GM10266 (cell line): ENCODE data around the gene KLRG1.

ENCODE experiments used
- DNase-seq: peaks from one replicate; pipeline ENCODE4 v3.0.0; 2012; ENCODE audit errors: extremely low spot score
- TF ChIP-seq, protein P1 (sequence below): IDR thresholded peaks from 2 replicates; pipeline ENCODE4 v1.5.1; 2012; ENCODE audit warnings: mild to moderate bottlenecking, low read depth; ENCODE audit not compliant: control insufficient read depth, insufficient read depth; ENCODE audit errors: missing control alignments

The KLRG1 gene

DNA sequence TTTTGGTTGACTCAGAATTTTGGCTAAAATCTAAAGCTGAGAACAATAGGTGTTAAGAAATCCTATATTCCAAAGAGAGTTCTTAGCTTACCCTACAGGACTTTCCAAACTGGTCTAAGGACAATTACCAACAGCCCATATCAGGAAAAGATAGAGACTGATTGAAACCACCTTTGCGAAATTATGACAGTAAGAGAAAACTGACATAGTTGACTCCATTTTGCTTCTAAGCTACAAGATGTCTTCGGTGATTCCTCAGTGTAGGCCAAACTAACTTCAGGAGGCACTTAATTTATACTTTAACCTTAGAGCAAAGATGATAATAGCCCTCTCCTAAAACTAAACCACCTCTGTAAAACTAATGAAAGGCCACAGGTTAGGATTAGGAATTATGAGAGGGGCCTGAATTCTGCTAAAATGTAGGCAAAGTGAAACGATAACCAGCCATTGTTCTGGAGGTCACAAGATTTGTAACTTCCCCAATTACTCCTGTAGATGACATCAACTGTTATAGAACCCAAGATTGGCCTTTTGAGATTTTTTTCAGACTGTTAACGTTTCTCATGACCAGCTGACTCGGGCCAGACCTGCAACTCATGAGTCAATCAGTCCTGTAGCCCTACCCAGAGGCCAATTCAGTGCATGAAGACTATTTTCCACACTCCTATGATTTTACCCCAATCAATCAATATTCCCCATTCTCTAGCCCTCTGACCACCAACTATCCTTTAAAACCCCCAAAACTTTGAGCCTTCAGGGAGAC is 43.0 kb downstream of the KLRG1 start:
- peak; percentile 17 for DNase-seq
- TF ChIP-seq, protein P1, sequence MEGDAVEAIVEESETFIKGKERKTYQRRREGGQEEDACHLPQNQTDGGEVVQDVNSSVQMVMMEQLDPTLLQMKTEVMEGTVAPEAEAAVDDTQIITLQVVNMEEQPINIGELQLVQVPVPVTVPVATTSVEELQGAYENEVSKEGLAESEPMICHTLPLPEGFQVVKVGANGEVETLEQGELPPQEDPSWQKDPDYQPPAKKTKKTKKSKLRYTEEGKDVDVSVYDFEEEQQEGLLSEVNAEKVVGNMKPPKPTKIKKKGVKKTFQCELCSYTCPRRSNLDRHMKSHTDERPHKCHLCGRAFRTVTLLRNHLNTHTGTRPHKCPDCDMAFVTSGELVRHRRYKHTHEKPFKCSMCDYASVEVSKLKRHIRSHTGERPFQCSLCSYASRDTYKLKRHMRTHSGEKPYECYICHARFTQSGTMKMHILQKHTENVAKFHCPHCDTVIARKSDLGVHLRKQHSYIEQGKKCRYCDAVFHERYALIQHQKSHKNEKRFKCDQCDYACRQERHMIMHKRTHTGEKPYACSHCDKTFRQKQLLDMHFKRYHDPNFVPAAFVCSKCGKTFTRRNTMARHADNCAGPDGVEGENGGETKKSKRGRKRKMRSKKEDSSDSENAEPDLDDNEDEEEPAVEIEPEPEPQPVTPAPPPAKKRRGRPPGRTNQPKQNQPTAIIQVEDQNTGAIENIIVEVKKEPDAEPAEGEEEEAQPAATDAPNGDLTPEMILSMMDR = peak; percentile 28

DNA sequence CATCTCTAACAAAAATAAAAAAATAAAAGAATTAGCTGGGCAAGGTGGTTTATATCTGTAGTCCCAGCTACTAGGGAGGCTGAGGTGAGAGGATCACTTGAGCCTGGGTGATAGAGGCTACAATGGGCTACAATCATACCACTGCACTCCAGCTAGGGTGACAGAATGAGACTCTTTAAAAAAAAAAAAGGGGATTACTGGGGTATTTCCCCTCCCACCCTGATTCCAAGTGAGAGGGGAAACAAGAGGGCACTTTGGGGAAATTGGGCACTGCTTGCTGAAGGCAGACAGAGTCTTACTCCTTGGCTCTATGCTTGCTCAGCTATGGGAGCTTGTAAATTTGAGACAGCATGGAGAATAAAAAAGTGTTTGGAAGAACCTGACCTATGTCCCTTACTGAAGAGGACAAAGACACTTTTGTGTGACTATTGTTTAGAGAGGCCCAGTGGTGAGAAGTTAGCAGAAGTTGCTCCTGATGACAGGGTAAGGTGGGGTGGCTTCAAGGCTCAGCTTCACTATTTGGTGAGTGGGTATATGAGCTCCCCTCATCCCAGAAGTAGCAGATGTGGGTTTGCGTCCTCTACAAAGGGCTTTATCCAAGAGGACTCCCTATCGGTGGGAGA is 44.0 kb downstream of the KLRG1 start:
- TF ChIP-seq, protein P1 = no peak
- no peak for DNase-seq

DNA sequence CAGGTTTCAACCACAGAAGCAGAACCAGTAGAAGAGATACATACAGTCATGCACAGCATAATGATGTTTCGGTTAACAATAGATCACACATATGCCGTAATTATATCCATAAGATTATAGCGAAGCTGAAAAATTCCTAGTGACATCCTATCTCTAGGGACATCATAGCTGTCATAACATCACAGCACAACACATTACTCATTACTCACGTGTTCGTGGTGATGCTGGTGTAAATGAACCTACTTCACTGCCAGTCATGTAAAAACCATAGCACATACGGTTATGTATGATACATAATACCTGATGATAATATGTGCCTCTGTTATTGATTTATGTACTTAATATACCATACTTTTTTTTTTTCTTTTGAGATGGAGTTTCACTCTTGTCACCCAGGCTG is 44.7 kb downstream of the KLRG1 start:
- TF ChIP-seq, protein P1 = no peak
- no peak for DNase-seq

DNA sequence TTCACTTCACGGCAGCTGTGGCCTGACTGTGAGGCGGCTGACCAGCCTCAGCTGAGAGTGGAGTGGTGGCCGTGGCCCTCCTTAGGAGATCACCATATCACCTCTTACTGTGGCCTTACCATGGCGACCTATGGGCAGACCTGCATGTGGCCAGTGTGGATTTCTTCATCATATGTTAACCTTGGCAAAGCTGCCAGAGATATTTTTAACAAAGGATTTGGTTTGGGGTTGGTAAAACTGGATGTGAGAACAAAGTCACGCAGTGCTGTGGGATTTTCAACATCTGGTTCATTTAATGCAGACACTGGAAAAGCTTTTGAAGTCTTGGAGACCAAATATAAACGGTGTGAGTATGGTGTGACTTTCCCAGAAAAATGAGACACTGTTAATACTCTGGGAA is 46.9 kb downstream of the KLRG1 start:
- no peak for DNase-seq
- TF ChIP-seq, protein P1 = no peak

DNA sequence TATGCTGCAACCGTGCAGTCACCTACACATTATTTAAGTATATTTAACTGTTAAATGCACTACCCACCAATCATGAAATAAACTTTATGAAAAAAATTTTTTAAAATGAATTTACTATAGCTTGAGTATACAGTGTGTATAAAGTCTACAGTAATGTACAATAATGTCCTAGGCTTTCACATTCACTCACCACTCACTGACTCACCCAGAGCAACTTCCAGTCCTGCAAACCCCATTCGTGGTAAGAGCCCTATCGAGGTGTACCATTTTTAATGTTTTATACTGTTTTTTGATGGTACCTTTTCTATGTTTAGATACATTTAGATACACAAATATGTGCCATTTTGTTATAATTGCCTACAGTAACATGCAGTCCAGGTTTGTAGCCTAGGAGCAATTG is 48.1 kb downstream of the KLRG1 start:
- DNase-seq = no peak
- TF ChIP-seq, protein P1 = no peak

DNA sequence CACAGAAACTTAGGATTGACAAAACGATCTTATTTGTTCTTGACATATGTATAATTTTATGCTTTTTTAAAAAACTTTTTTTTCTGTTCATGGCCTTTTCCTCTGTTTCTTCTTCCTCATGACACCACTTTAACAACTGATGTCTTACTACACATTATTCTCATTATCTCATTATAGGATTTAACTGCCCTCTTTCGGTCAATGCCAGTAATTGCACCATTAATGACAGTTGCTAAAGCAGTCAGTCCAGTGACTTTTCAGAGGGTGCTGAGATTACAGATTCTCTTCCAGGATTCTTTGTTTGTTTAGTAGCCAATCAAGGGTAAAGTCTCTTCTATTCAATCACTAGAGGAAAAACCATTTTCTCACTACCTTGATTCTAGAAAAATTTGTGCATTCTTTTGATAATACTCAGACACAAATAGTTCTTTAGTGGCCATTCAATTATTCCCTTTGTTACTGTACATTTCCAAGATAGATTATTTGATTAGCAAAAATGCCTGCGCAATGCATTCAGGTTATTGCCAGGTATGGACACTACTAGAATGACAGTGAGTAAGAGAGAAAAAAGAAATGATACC is 50.1 kb downstream of the KLRG1 start:
- TF ChIP-seq, protein P1 = peak; percentile 91
- peak; percentile 71 for DNase-seq
